GM10248 (cell line): ENCODE measurements around the gene REP15.

ENCODE experiments used
- CTCF ChIA-PET: fragments of 300-600 bp; sonication (Branson Sonifier 250); formaldehyde crosslinking; extraction: SDS; loops from one replicate; lab custom pipeline; 2021; ENCODE audit warnings: antibody characterized with exemption; lab: Yijun Ruan, JAX
- POLR2A ChIA-PET: fragments of 350-650 bp; sonication (Branson Sonifier 250); formaldehyde crosslinking; extraction: SDS; loops from one replicate; lab custom pipeline; 2020; ENCODE audit warnings: antibody characterized with exemption; lab: Yijun Ruan, JAX
- DNase-seq: peaks from one replicate; pipeline ENCODE4 v3.0.0; 2012; ENCODE audit errors: extremely low spot score
- CTCF ChIP-seq: IDR thresholded peaks from 2 replicates; pipeline ENCODE4 v1.5.1; 2012; ENCODE audit warnings: mild to moderate bottlenecking, low read depth; ENCODE audit errors: extremely low read depth, missing control alignments, control extremely low read depth

Gene REP15

DNA sequence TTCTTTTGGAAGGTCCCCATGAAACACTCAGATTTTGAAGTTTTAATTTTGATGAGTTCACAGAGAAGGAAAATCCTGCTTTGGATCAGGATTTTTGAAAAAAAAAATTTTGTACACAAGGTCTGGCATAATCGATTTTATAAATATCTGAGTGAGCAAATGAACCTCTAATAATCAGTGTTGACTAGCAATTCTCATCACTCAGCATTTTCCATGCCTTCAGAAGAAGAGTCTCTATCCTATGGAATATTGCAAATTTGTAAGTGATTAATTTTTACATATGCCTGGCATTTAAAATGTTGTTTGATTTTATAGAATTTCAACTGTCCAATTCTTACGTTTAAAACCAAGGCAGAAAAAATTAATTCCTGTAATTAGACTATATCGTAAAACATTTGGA, 30.5 kb upstream of the REP15 start:
- POLR2A ChIA-PET = no interaction called here
- TF ChIP-seq CTCF = no peak
- CTCF ChIA-PET = no interaction called here
- no peak for DNase-seq

- POLR2A ChIA-PET = no interaction called here
- no peak for TF ChIP-seq CTCF
- CTCF ChIA-PET = interaction anchor here (0.7 to 2.0 kb wide), 2 partner anchors 38 to 60 kb away, joined by 3 to 5 read pairs; no protein-coding TSS in a partner anchor
- DNase-seq = no peak
Measured at GRCh38 chr12:27666510-27666909, 29.7 kb upstream of the REP15 start.

DNA sequence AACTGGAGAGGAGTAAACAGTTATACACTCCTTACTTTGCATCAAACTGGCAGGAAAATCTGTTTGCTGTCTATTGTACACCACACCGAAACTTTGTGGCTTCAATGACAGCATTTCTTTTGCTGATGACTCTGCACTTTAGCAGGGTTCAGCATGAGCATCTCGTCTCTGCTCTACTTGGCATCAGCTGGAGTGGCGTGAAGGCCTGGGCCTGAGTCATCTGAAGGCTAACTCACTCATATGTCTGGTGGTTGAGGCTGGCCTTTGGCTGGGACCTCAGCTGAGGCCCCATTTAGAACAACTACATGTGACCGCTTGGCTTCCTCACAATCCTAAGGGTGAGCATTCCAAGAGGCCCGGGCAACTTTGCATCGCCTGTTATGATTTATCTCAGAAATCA, 28.7 kb upstream of the REP15 start:
- no peak for TF ChIP-seq CTCF
- POLR2A ChIA-PET = no interaction called here
- no peak for DNase-seq
- CTCF ChIA-PET = interaction anchor here (1.3 to 2.0 kb wide), 3 partner anchors 15 to 37 kb away, joined by 3 to 5 read pairs (median 5); no protein-coding TSS in a partner anchor

GRCh38 chr12:27672051-27672450, 24.2 kb upstream of the REP15 start:
- CTCF ChIA-PET = interaction anchor here (1.4 to 1.6 kb wide), 2 partner anchors 10 to 13 kb away, joined by 4 read pairs; no protein-coding TSS in a partner anchor
- DNase-seq = no peak
- TF ChIP-seq CTCF = no peak
- POLR2A ChIA-PET = no interaction called here

DNA sequence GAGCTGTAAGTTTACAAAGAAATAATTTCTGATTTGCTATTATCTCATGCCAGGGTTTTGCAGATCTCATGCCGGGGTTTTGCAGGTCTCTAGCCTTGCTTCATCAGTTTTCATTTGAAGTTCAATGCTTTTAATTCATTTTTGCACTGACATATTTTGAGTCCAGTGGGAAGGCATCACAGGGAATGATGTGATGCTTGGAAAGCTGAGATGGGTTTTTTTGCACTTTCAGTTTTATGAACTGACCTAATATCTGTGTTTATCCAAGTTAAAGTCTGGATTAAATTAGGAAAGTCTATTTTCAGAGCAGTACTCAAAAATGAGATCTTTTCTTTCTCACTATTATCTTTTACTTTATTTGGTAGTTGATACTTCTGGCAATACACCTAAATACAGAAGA, 23.6 kb upstream of the REP15 start:
- POLR2A ChIA-PET = no interaction called here
- no peak for DNase-seq
- CTCF ChIA-PET = interaction anchor here (1.4 to 1.6 kb wide), 2 partner anchors 11 to 13 kb away, joined by 4 read pairs; no protein-coding TSS in a partner anchor
- no peak for TF ChIP-seq CTCF

GRCh38 chr12:27673101-27673718, 23.0 kb upstream of the REP15 start:
- POLR2A ChIA-PET = no interaction called here
- no peak for DNase-seq
- CTCF ChIA-PET = interaction anchor here (1.1 to 2.5 kb wide), 3 partner anchors 10 to 11 kb away, joined by 3 to 10 read pairs (median 4); no protein-coding TSS in a partner anchor
- no peak for TF ChIP-seq CTCF

DNA sequence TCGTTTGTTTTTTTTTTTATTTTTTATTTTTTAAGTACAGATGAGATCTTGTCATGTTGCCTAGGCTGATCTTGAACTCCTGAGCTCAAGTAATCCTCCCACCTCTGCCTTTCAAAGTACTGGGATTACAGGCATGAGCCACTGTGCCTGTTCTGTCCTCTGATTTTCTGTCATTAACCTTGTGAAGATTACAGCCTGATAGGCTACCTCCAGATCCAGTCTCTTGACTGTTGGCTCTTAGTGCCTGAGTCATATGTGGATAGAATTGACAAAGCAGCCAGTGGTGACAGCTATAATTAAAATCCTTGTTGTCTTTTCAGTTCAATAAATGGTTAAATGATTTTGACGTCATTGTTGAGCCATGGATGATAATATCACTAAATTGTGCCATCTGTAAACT, 21.3 kb upstream of the REP15 start:
- ChIA-PET POLR2A (no interaction called here), CTCF (interaction anchor here (1.5 to 2.5 kb wide), 3 partner anchors 13 to 29 kb away, joined by 4 to 10 read pairs (median 4); partner anchors contain the start of gene REP15)
- TF ChIP-seq CTCF = no peak
- DNase-seq = no peak
